ENCODE results near the gene IFNG-AS1. TPM values are rescaled to one million over a fixed set of nuclear protein-coding genes. Genes with fewer than 3 reads are reported as not detected.

The IFNG-AS1 gene
- total RNA-seq, 1 donor, result 0.09 TPM

DNA sequence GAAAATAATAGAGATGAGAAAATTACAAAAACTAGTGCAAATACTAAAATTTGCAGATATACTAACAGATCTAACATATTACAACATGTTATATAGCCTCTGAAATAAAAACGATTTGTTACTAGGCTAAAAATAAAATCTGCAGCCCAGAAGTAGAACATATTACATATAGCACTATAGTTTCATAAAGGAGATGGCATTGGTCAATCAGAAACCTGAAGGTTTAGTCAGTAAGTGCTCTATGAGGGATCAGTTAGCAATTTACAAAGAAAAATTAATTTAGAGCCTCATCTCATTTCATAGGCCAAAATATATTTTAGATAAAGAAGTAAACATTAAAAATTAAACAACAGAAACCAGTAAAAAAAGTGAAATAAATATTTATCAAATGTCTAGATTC, 41.0 kb downstream of the IFNG-AS1 start:
- TF ChIP-seq CTCF (IDR thresholded peaks at IDR 0.05; ENCODE audit: insufficient read depth, low read length), result no peak
- DNase-seq (ENCODE audit: low read depth), result no peak
- H3K4me3 ChIP-seq (ENCODE audit: low read depth, low read length), result no peak overlapping the region

DNA sequence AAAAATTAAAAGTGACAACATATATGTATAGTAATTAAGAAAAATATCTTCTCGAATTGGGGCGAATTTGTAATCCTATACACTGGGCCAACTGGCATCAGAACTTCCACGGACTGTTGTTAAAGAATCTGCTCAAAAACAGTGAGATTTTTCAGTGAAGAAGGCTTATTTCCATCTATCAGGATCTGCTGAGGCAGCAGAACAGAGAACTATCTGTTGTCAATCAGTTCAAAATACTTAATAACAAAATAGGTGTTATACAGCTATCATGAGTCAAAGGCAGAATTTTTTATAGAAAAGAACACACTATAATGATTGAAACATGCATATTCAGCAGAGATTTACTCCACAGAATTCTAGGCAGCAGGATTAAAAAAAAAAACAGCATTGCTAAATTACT, 41.9 kb downstream of the IFNG-AS1 start:
- no peak overlapping the region for H3K4me3 ChIP-seq (ENCODE audit: low read depth, low read length)
- TF ChIP-seq CTCF (IDR thresholded peaks at IDR 0.05; ENCODE audit: insufficient read depth, low read length), result no peak
- DNase-seq (ENCODE audit: low read depth), result no peak

DNA sequence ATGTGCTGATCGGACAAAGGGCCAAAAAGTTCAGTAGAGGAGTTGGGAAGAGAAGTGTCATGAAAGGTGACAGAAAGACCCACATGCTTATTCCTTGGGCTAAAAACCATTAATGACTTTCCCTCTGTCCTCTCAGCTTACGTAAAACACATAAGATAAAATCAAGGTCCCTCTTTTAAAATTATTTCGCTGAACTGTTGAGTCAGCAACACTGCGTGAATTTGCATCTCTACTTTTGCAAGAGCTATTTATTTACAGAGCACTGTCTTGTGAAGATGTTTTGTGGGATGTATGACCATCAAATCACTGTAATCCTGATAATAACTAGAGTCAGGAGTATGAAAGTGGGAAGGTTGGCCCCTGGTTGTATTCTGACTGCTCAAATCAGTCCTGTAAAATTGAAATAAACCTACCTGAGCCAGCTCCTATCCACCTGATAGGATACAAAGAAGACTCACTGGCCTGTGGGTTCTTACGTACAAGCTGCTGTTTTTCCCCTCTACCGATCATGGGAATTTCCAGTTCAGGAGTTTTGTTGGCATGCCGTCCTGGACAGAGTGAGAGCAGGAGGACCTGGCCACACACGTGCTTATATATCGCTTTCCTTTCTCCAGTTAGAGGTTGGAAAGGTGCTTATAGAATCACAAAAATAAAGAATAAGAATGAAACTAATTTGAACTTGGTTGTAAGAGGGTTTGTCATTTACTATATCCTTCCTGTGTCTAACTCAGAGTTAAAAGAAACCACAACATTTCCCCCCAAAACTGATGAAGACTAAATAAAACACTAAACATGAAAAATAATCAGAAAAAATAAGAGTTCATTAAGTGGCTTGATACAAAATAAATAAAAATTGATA, 42.9 kb downstream of the IFNG-AS1 start:
- DNase-seq (ENCODE audit: low read depth), result no peak
- H3K4me3 ChIP-seq (ENCODE audit: low read depth, low read length), result no peak overlapping the region
- no peak for TF ChIP-seq CTCF (IDR thresholded peaks at IDR 0.05; ENCODE audit: insufficient read depth, low read length)

DNA sequence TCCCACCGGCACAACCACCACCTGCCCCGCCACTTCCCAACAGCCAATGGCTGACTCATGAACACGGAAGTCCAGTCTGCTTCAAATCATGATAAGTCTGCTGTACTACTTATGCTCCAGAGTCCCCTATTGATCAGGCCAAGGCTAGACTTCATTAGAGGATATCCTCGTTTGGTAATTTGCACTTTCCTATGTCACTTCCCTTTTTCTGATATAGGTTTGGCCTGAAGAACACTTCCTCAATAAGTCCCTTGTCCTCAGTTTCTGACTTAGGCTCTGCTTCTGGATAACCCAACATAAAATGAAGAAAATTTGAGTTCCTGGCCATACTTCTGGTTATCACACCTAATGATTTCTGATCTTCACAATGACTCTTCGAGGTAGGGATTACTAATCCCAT, 45.3 kb downstream of the IFNG-AS1 start:
- no peak overlapping the region for H3K4me3 ChIP-seq (ENCODE audit: low read depth, low read length)
- no peak for TF ChIP-seq CTCF (IDR thresholded peaks at IDR 0.05; ENCODE audit: insufficient read depth, low read length)
- no peak for DNase-seq (ENCODE audit: low read depth)

- TF ChIP-seq CTCF (IDR thresholded peaks at IDR 0.05; ENCODE audit: insufficient read depth, low read length), result no peak
These were observed 47.4 kb downstream of the IFNG-AS1 start for GRCh38 chr12:68036642-68037041.

GRCh38 chr12:68037616-68038255, 48.5 kb downstream of the IFNG-AS1 start:
- no peak for DNase-seq (ENCODE audit: low read depth)
- TF ChIP-seq CTCF (IDR thresholded peaks at IDR 0.05; ENCODE audit: insufficient read depth, low read length), result no peak
- no peak overlapping the region for H3K4me3 ChIP-seq (ENCODE audit: low read depth, low read length)

More at GRCh38 chr12:68036642-68037041, 47.4 kb downstream of the IFNG-AS1 start:
- H3K4me3 ChIP-seq (ENCODE audit: low read depth, low read length), result no peak overlapping the region
- no peak for DNase-seq (ENCODE audit: low read depth)

Measured in fibroblast of the aortic adventitia (primary cell).